Loucy (cell line): Measurements from ENCODE around the gene LRRC57.

Source experiments
- EZH2phosphoT487 ChIP-seq: fragments of 200-600 bp; IDR thresholded peaks from 2 replicates; pipeline ENCODE4 v1.6.1; 2018; ENCODE audit warnings: antibody characterized with exemption, mild to moderate bottlenecking, moderate library complexity, borderline replicate concordance
- TF ChIP-seq, protein P1 (sequence below): fragments of 200-600 bp; sonication (generic); conservative IDR thresholded peaks from 2 replicates; pipeline ENCODE4 v1.5.1; 2014; ENCODE audit warnings: mild to moderate bottlenecking, antibody characterized with exemption, low read length

DNA sequence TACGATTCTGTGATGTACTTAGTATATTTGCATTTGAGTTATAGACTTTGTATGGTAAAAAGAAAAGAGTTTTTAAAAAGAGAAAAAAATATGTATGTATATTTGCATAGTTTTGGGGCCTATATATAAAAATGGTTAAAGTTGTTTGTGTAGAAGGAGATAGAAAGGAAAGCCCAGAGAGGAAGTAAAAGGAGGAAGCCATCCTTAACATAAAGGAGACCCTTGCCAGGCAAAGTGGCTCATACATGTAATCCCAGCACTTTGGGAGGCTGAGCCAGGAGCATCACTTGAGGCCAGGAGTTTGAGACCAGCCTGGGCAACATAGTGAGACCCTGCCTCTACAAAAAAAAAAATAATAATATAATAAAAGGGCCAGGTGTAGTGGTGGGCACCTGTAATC lies 44.8 kb downstream of the LRRC57 start:
- TF ChIP-seq, protein P1, sequence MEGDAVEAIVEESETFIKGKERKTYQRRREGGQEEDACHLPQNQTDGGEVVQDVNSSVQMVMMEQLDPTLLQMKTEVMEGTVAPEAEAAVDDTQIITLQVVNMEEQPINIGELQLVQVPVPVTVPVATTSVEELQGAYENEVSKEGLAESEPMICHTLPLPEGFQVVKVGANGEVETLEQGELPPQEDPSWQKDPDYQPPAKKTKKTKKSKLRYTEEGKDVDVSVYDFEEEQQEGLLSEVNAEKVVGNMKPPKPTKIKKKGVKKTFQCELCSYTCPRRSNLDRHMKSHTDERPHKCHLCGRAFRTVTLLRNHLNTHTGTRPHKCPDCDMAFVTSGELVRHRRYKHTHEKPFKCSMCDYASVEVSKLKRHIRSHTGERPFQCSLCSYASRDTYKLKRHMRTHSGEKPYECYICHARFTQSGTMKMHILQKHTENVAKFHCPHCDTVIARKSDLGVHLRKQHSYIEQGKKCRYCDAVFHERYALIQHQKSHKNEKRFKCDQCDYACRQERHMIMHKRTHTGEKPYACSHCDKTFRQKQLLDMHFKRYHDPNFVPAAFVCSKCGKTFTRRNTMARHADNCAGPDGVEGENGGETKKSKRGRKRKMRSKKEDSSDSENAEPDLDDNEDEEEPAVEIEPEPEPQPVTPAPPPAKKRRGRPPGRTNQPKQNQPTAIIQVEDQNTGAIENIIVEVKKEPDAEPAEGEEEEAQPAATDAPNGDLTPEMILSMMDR = no peak
- no peak for TF ChIP-seq EZH2phosphoT487
